ENCODE data around the gene SMIM44. TPM values are rescaled to one million over a fixed set of nuclear protein-coding genes. Genes with fewer than 3 reads are reported as not detected.

SMIM44 gene
- total and polyA plus RNA-seq, 2 donors (not counting 1 experiment from before 2014, with no cell fraction given) = not detected

GRCh38 chr19:3469638-3470499 is 13.4 kb downstream of the SMIM44 start:
- Mint-ChIP-seq H3K9me3 (ENCODE audit: insufficient read depth) (peaks cover 3% of the 10 kb centered on the region), H3K27ac (no peak overlapping the region), H3K4me1 (no peaks in the 10 kb centered on the region), H3K27me3 (peaks cover 4% of the 10 kb centered on the region), H3K4me3 (no peak overlapping the region)
- Histone ChIP-seq H3K27me3 (replicated peaks in 1 of 4; ENCODE audit: control extremely low read depth in 1 of 4, control insufficient read depth in 3 of 4, insufficient read depth in 4 of 4, low read length in 3 of 4) (peaks cover 0 to 2% (median 0%) of the 10 kb centered on the region in 4 experiments), H3K4me3 (ENCODE audit: control extremely low read depth in 1 of 5, extremely low read depth in 1 of 5, insufficient read depth in 1 of 5, low read depth in 2 of 5, low read length in 4 of 5) (no peak overlapping the region), H3K36me3 (replicated peaks in 1 of 2; ENCODE audit: control extremely low read depth in 1 of 2, control insufficient read depth in 1 of 2, extremely low read depth in 1 of 2, insufficient read depth in 2 of 2, low read length in 1 of 2) (no peaks in the 10 kb centered on the region), H3K4me1 (ENCODE audit: control insufficient read depth in 2 of 2, insufficient read depth in 2 of 2, low read length in 2 of 2) (no peaks in the 10 kb centered on the region), H3K9ac (ENCODE audit: low read length) (no peak overlapping the region), H4K20me1 (ENCODE audit: control insufficient read depth, insufficient read depth, low read length, poor library complexity, severe bottlenecking) (no peaks in the 10 kb centered on the region), H3K9me3 (ENCODE audit: control extremely low read depth in 1 of 3, control insufficient read depth in 2 of 3, insufficient read depth in 1 of 3, low read length in 2 of 3) (peaks cover 0 to 11% (median 3%) of the 10 kb centered on the region in 3 donors), H2AFZ (ENCODE audit: insufficient read depth, low read depth, low read length, poor library complexity, severe bottlenecking) (no peak overlapping the region), H3K79me2 (ENCODE audit: control insufficient read depth, insufficient read depth, low read length) (no peaks in the 10 kb centered on the region), H3K27ac (ENCODE audit: low read length in 2 of 2) (no peak overlapping the region), H3K4me2 (replicated peaks; ENCODE audit: low read depth, low read length, poor library complexity, severe bottlenecking) (no peak overlapping the region)
- ChIA-PET CTCF (interaction anchor here (1.3 to 3.7 kb wide), 4 partner anchors 10 to 144 kb away, joined by 5 to 16 read pairs (median 9); partner anchors contain the start of gene SMIM24), POLR2A (no interaction called here)
- intact Hi-C loops (cut with micrococcal nuclease) = no loop called here
- WGBS (ENCODE audit: insufficient coverage) = 74% methylated on average over 14 of the region's 14 CpGs
- no peak for ATAC-seq (ENCODE audit: low read depth)
- DNase-seq = no peak
- TF ChIP-seq EZH2 (IDR thresholded peaks at IDR 0.05; ENCODE audit: borderline replicate concordance, insufficient read depth, low read depth, low read length, poor library complexity, severe bottlenecking) (no peak), CTCF (IDR thresholded peaks at IDR 0.05) (no peak)

- Histone ChIP-seq H3K4me1 (ENCODE audit: control insufficient read depth in 2 of 2, insufficient read depth in 2 of 2, low read length in 2 of 2) (no peaks in the 10 kb centered on the region), H2AFZ (ENCODE audit: insufficient read depth, low read depth, low read length, poor library complexity, severe bottlenecking) (no peak overlapping the region), H3K27ac (ENCODE audit: low read length in 2 of 2) (no peak overlapping the region), H3K4me3 (ENCODE audit: control extremely low read depth in 1 of 5, extremely low read depth in 1 of 5, insufficient read depth in 1 of 5, low read depth in 2 of 5, low read length in 4 of 5) (no peak overlapping the region), H3K4me2 (replicated peaks; ENCODE audit: low read depth, low read length, poor library complexity, severe bottlenecking) (no peak overlapping the region), H3K79me2 (ENCODE audit: control insufficient read depth, insufficient read depth, low read length) (no peaks in the 10 kb centered on the region), H3K9ac (ENCODE audit: low read length) (no peak overlapping the region), H3K36me3 (replicated peaks in 1 of 2; ENCODE audit: control extremely low read depth in 1 of 2, control insufficient read depth in 1 of 2, extremely low read depth in 1 of 2, insufficient read depth in 2 of 2, low read length in 1 of 2) (no peaks in the 10 kb centered on the region), H4K20me1 (ENCODE audit: control insufficient read depth, insufficient read depth, low read length, poor library complexity, severe bottlenecking) (no peaks in the 10 kb centered on the region), H3K9me3 (ENCODE audit: control extremely low read depth in 1 of 3, control insufficient read depth in 2 of 3, insufficient read depth in 1 of 3, low read length in 2 of 3) (peaks cover 0 to 11% (median 3%) of the 10 kb centered on the region in 3 donors), H3K27me3 (replicated peaks in 1 of 4; ENCODE audit: control extremely low read depth in 1 of 4, control insufficient read depth in 3 of 4, insufficient read depth in 4 of 4, low read length in 3 of 4) (peaks cover 0 to 2% (median 0%) of the 10 kb centered on the region in 4 experiments)
- intact Hi-C loops (cut with micrococcal nuclease) = no loop called here
- DNase-seq (no peak), ATAC-seq (ENCODE audit: low read depth) (no peak)
- peaks cover 3% of the 10 kb centered on the region for H3K9me3 Mint-ChIP-seq (ENCODE audit: insufficient read depth)
- CTCF ChIA-PET = interaction anchor here (1.0 to 3.7 kb wide), 3 partner anchors 17 to 163 kb away, joined by 3 to 16 read pairs (median 3); no protein-coding TSS in a partner anchor
- H3K4me3 Mint-ChIP-seq = no peak overlapping the region
- POLR2A ChIA-PET = no interaction called here
- peaks cover 4% of the 10 kb centered on the region for H3K27me3 Mint-ChIP-seq
- H3K4me1 Mint-ChIP-seq = no peaks in the 10 kb centered on the region
- H3K27ac Mint-ChIP-seq = no peak overlapping the region
- 89% methylated on average over 1 of the region's 3 CpGs for WGBS (ENCODE audit: insufficient coverage)
- TF ChIP-seq CTCF (IDR thresholded peaks at IDR 0.05) (no peak), EZH2 (IDR thresholded peaks at IDR 0.05; ENCODE audit: borderline replicate concordance, insufficient read depth, low read depth, low read length, poor library complexity, severe bottlenecking) (no peak)
Observed at GRCh38 chr19:3468211-3468610, 15.0 kb downstream of the SMIM44 start.

Data from B cell (primary cell).